ENCODE data around the gene HFE. TPM values are rescaled to one million over a fixed set of nuclear protein-coding genes. Genes with fewer than 3 reads are reported as not detected.
A peak's percentile ranks its signal among the peaks of the same experiment; 100 is the strongest.

HFE gene
- total and polyA plus RNA-seq, 10 of the 15 experiments (the other 5 are each of a cell fraction or from before 2014, with no cell fraction given), result 0.52 to 5.9 (median 1.7) TPM

DNA sequence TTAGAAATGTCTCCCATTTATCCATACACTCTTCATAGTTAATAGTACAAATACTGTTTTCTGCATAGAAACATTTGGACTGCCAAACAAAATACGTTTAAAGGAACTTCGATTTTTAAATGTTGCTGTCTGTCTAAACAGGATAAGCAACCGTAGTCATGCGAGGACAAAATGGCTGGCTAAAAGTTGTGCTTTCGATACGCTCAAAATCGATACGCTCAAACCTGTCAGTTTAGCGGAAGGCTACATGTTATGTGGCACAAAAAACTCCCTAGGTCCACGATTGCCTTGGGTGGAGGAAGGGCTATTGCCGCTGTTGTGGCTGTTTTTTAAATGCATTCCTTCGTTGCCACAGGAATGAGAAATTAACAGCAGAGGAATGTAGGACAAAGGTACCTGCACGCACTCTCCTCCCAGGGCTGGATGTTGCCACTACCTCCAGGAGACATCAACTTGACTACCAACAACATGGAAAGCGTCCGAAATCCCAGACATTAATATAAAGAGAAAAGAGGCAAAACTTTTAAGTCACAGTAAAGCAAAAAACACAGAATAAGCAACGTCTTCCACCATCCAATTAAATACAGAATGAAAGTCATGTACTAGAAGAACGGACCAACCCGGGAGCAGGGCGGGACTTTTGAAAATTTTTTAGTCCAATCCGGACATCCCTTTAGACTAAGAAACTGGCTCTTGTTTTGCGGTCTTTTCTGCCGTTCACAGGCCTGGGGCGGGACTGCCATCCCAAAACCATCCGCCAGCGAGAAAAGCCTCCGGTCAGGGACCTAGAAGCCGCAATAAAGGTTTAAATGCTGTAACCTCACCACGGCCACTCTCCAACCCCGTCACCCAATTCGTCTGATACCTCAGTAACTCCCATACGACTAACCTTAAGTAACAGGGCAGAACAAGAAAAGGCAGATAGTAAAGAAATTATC, 32.2 kb upstream of the HFE start:
- peak overlapping the region; percentile 73 for H2AFZ ChIP-seq (ENCODE audit: control insufficient read depth, low read depth, low read length)
- BruUV-seq (replicated peaks), result no TSS peak
- in situ Hi-C loops (cut with MboI) (no loop called here), intact Hi-C loops (cut with micrococcal nuclease; ENCODE audit: unreplicated experiment) (loop anchor here (1.0 to 2.0 kb wide), 3 partner anchors 68 to 144 kb away; a partner anchor contains a TSS)
- peak overlapping the region; percentile 93 for H3K27ac ChIP-seq (ENCODE audit: control insufficient read depth, insufficient read depth)
- peak overlapping the region; percentile 93 for H3K4me2 ChIP-seq (ENCODE audit: control insufficient read depth, insufficient read depth)
- peak overlapping the region; percentile 88 for H3K9ac ChIP-seq (ENCODE audit: control insufficient read depth, insufficient read depth, low read length)
- H3K9me3 ChIP-seq (replicated peaks; ENCODE audit: control insufficient read depth, insufficient read depth, low read length), result no peaks in the 10 kb centered on the region
- no peaks in the 10 kb centered on the region for H3K36me3 ChIP-seq (ENCODE audit: control insufficient read depth in 2 of 2, insufficient read depth in 2 of 2, low read length in 1 of 2)
- ChIA-PET SMC1A (ENCODE audit: uncharacterized antibody, unreplicated experiment) (interaction anchor here (0.9 to 20.1 kb wide), 5 partner anchors 11 to 39 kb away, joined by 3 to 645 read pairs (median 9); partner anchors contain the start of gene HFE), CTCF (interaction anchor here (1.6 to 2.2 kb wide), 2 partner anchors 11 to 12 kb away, joined by 4 to 7 read pairs; a partner anchor contains a TSS), RAD21 (ENCODE audit: unreplicated experiment) (interaction anchor here (1.2 kb wide), 1 partner anchor 9 kb away, joined by 3 read pairs; a partner anchor contains a TSS), POLR2A (interaction anchor here (1.1 to 2.3 kb wide), 10 partner anchors 9 to 179 kb away, joined by 3 to 12 read pairs (median 8); a partner anchor contains a TSS)
- peak; percentile 88 for DNase-seq (ENCODE audit: low read depth, low spot score)
- WGBS (ENCODE audit: insufficient coverage, insufficient replicate concordance, low lambda C conversion rate, missing lambda C conversion rate), result under 1% methylated on average over 31 of the region's 31 CpGs
- no peak for FAIRE-seq
- no peaks in the 10 kb centered on the region; the same call in 1 of the 2 replicates for H3K79me2 ChIP-seq (ENCODE audit: control insufficient read depth, insufficient read depth, low read length)
- peaks cover 4% of the 10 kb centered on the region; the same call in 1 of the 2 replicates for H3K4me1 ChIP-seq (ENCODE audit: control insufficient read depth, insufficient read depth, low read length)
- ATAC-seq, result peak; percentile 71
- H3K27me3 ChIP-seq (replicated peaks in 1 of 2; ENCODE audit: control insufficient read depth in 2 of 2, insufficient read depth in 2 of 2, low read length in 1 of 2), result no peaks in the 10 kb centered on the region
- no peaks in the 10 kb centered on the region for H4K20me1 ChIP-seq (ENCODE audit: control insufficient read depth, insufficient read depth)
- peak overlapping the region; percentile 75 for H3K4me3 ChIP-seq
- TF ChIP-seq KLF5 (IDR thresholded peaks at IDR 0.05; ENCODE audit: partially characterized antibody) (no peak), SREBF2 (IDR thresholded peaks at IDR 0.05; ENCODE audit: low read length) (0 out of 2 replicates have a peak, but pooled peaks have one; percentile 37), NFYB (IDR thresholded peaks at IDR 0.05; ENCODE audit: insufficient read depth, low read depth, low read length) (peak; percentile 99), RB1 (IDR thresholded peaks at IDR 0.05; ENCODE audit: borderline replicate concordance) (no peak; the same call in 1 of the 2 replicates), LARP7 (IDR thresholded peaks at IDR 0.05) (peak; percentile 54), TAF1 (IDR thresholded peaks at IDR 0.05; ENCODE audit: borderline replicate concordance, low read depth, low read length) (0 out of 2 replicates have a peak, but pooled peaks have one; percentile 30), HDAC2 (IDR thresholded peaks at IDR 0.05) (0 out of 2 replicates have a peak, but pooled peaks have one; percentile 61), ZNF622 (IDR thresholded peaks at IDR 0.05) (no peak), CHD1 (IDR thresholded peaks at IDR 0.05; ENCODE audit: low read depth, low read length) (peak; percentile 78), ZNF24 (IDR thresholded peaks at IDR 0.05) (peak; percentile 74), YY1 (IDR thresholded peaks at IDR 0.05; ENCODE audit: low read depth, low read length) (peak; percentile 95), ZNF274 (IDR thresholded peaks at IDR 0.05; ENCODE audit: insufficient read depth, insufficient read length) (no peak), EGR1 (IDR thresholded peaks at IDR 0.05; ENCODE audit: borderline replicate concordance in 1 of 2, low read depth in 2 of 2, low read length in 2 of 2) (peak in 1 of 2 experiments; percentile 24; a peak in 1 of 3 replicates)
- TF ChIP-seq, protein P1, sequence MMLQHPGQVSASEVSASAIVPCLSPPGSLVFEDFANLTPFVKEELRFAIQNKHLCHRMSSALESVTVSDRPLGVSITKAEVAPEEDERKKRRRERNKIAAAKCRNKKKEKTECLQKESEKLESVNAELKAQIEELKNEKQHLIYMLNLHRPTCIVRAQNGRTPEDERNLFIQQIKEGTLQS (IDR thresholded peaks at IDR 0.05; ENCODE audit: borderline replicate concordance, extremely low read depth, low read depth, low read length), result no peak
- TF ChIP-seq, protein P2, sequence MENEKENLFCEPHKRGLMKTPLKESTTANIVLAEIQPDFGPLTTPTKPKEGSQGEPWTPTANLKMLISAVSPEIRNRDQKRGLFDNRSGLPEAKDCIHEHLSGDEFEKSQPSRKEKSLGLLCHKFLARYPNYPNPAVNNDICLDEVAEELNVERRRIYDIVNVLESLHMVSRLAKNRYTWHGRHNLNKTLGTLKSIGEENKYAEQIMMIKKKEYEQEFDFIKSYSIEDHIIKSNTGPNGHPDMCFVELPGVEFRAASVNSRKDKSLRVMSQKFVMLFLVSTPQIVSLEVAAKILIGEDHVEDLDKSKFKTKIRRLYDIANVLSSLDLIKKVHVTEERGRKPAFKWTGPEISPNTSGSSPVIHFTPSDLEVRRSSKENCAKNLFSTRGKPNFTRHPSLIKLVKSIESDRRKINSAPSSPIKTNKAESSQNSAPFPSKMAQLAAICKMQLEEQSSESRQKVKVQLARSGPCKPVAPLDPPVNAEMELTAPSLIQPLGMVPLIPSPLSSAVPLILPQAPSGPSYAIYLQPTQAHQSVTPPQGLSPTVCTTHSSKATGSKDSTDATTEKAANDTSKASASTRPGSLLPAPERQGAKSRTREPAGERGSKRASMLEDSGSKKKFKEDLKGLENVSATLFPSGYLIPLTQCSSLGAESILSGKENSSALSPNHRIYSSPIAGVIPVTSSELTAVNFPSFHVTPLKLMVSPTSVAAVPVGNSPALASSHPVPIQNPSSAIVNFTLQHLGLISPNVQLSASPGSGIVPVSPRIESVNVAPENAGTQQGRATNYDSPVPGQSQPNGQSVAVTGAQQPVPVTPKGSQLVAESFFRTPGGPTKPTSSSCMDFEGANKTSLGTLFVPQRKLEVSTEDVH (IDR thresholded peaks at IDR 0.05; ENCODE audit: low read depth, partially characterized antibody), result no peak
- TF ChIP-seq, protein P3, sequence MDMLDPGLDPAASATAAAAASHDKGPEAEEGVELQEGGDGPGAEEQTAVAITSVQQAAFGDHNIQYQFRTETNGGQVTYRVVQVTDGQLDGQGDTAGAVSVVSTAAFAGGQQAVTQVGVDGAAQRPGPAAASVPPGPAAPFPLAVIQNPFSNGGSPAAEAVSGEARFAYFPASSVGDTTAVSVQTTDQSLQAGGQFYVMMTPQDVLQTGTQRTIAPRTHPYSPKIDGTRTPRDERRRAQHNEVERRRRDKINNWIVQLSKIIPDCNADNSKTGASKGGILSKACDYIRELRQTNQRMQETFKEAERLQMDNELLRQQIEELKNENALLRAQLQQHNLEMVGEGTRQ (IDR thresholded peaks at IDR 0.05; ENCODE audit: borderline replicate concordance, low read depth, low read length), result no peak
- TF ChIP-seq, protein P4, sequence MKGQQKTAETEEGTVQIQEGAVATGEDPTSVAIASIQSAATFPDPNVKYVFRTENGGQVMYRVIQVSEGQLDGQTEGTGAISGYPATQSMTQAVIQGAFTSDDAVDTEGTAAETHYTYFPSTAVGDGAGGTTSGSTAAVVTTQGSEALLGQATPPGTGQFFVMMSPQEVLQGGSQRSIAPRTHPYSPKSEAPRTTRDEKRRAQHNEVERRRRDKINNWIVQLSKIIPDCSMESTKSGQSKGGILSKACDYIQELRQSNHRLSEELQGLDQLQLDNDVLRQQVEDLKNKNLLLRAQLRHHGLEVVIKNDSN (IDR thresholded peaks at IDR 0.05; ENCODE audit: borderline replicate concordance, extremely low read length, insufficient read depth, low read depth, low read length), result no peak

Measured in GM12878 (cell line).